NCI-H146 (cell line): ENCODE measurements around the gene RAD51B.

Experiments used
- DNase-seq: peaks from one replicate; lab custom pipeline; 2025; lab: John Stamatoyannopoulos, UW

RAD51B gene

GRCh38 chr14:67900231-67900630, 80.7 kb downstream of the RAD51B start:
- DNase-seq: no peak

- DNase-seq: no peak
Measured at GRCh38 chr14:67908052-67908754, 88.6 kb downstream of the RAD51B start.

GRCh38 chr14:67911562-67911961, 92.0 kb downstream of the RAD51B start:
- no peak for DNase-seq

- DNase-seq: no peak
Measured at GRCh38 chr14:67916430-67916829, 96.9 kb downstream of the RAD51B start.

- DNase-seq: no peak
Measured at GRCh38 chr14:67917006-67917405, 97.4 kb downstream of the RAD51B start.

- DNase-seq: no peak
Measured at GRCh38 chr14:67918838-67919237, 99.3 kb downstream of the RAD51B start.

- DNase-seq: no peak
Measured at GRCh38 chr14:67919259-67920032, 99.9 kb downstream of the RAD51B start.

- DNase-seq: no peak
Measured at GRCh38 chr14:67926821-67927220, 107.2 kb downstream of the RAD51B start.

- no peak for DNase-seq
Measured at GRCh38 chr14:67927244-67927643, 107.7 kb downstream of the RAD51B start.

GRCh38 chr14:67928375-67928774, 108.8 kb downstream of the RAD51B start:
- no peak for DNase-seq

- DNase-seq: no peak
Measured at GRCh38 chr14:67932708-67933246, 113.2 kb downstream of the RAD51B start.

- DNase-seq: no peak
Measured at GRCh38 chr14:67933266-67933665, 113.7 kb downstream of the RAD51B start.

- DNase-seq: peak; percentile 45
Measured at GRCh38 chr14:67934087-67934486, 114.5 kb downstream of the RAD51B start.

GRCh38 chr14:67934862-67935261, 115.3 kb downstream of the RAD51B start:
- DNase-seq: no peak

GRCh38 chr14:67935371-67935770, 115.8 kb downstream of the RAD51B start:
- no peak for DNase-seq

- DNase-seq: no peak
Measured at GRCh38 chr14:67938071-67938470, 118.5 kb downstream of the RAD51B start.

GRCh38 chr14:67940486-67941455, 121.2 kb downstream of the RAD51B start:
- no peak for DNase-seq

- DNase-seq: no peak
Measured at GRCh38 chr14:67941456-67942018, 122.0 kb downstream of the RAD51B start.

- no peak for DNase-seq
Measured at GRCh38 chr14:67942080-67942710, 122.6 kb downstream of the RAD51B start.

GRCh38 chr14:67943947-67944346, 124.4 kb downstream of the RAD51B start:
- DNase-seq: peak; percentile 60

- DNase-seq: no peak
Measured at GRCh38 chr14:67944605-67945004, 125.0 kb downstream of the RAD51B start.
